ENCODE results near the gene TUBGCP3. TPM values are rescaled to one million over a fixed set of nuclear protein-coding genes. Genes with fewer than 3 reads are reported as not detected.
"Not testable (repeated sequence)": the region's sequence is repeated elsewhere in the genome, so short reads cannot be mapped to it uniquely, and the experiment has no call there.

TUBGCP3 gene
- polyA plus RNA-seq, 3 donors = 10.0 to 14.3 (median 13.0) TPM

GRCh38 chr13:112558696-112559418, 29.1 kb downstream of the TUBGCP3 start:
- 76 to 84% (median 76%) methylated on average over 10 of the region's 10 CpGs for WGBS, 3 donors

GRCh38 chr13:112556600-112556999, 31.4 kb downstream of the TUBGCP3 start:
- no peak overlapping the region for H3K27ac ChIP-seq (ENCODE audit: low read depth, low read length)
- 90 to 95% (median 92%) methylated on average over 5 of the region's 5 CpGs for WGBS, 3 donors

More at GRCh38 chr13:112558696-112559418, 29.1 kb downstream of the TUBGCP3 start:
- H3K27ac ChIP-seq (ENCODE audit: low read depth, low read length) = no peak overlapping the region

GRCh38 chr13:112554214-112554850, 33.6 kb downstream of the TUBGCP3 start:
- no peak overlapping the region for H3K27ac ChIP-seq (ENCODE audit: low read depth, low read length)
- 94 to 96% (median 94%) methylated on average over 7 of the region's 7 CpGs for WGBS, 3 donors

GRCh38 chr13:112548975-112549374, 39.0 kb downstream of the TUBGCP3 start:
- WGBS, 3 donors = 95 to 99% (median 98%) methylated on average over 4 of the region's 5 CpGs
- H3K27ac ChIP-seq (ENCODE audit: low read depth, low read length) = not testable (repeated sequence)

GRCh38 chr13:112545856-112546255, 42.1 kb downstream of the TUBGCP3 start:
- 75 to 93% (median 90%) methylated on average over 3 of the region's 3 CpGs for WGBS, 3 donors
- no peak overlapping the region for H3K27ac ChIP-seq (ENCODE audit: low read depth, low read length)

GRCh38 chr13:112532837-112533745, 54.9 kb downstream of the TUBGCP3 start:
- no peak overlapping the region for H3K27ac ChIP-seq (ENCODE audit: low read depth, low read length)
- whole genome bisulfite sequencing, 3 donors = 62 to 82% (median 76%) methylated on average over 13 of the region's 13 CpGs

GRCh38 chr13:112531263-112531794, 56.6 kb downstream of the TUBGCP3 start:
- no peak overlapping the region for H3K27ac ChIP-seq (ENCODE audit: low read depth, low read length)
- WGBS, 3 donors = 87 to 93% (median 88%) methylated on average over 12 of the region's 12 CpGs

- 54 to 70% (median 64%) methylated on average over 2 of the region's 2 CpGs for WGBS, 3 donors
Measured at GRCh38 chr13:112530861-112531260, 57.1 kb downstream of the TUBGCP3 start.

GRCh38 chr13:112529216-112529615, 58.7 kb downstream of the TUBGCP3 start:
- 85 to 92% (median 89%) methylated on average over 8 of the region's 8 CpGs for WGBS, 3 donors

More at GRCh38 chr13:112530861-112531260, 57.1 kb downstream of the TUBGCP3 start:
- H3K27ac ChIP-seq (ENCODE audit: low read depth, low read length) = no peak overlapping the region

GRCh38 chr13:112526146-112526853, 61.7 kb downstream of the TUBGCP3 start:
- no peak overlapping the region for H3K27ac ChIP-seq (ENCODE audit: low read depth, low read length)
- 98% methylated on average over 9 of the region's 9 CpGs for whole genome bisulfite sequencing, 3 donors

More at GRCh38 chr13:112529216-112529615, 58.7 kb downstream of the TUBGCP3 start:
- H3K27ac ChIP-seq (ENCODE audit: low read depth, low read length) = no peak overlapping the region

GRCh38 chr13:112525356-112525945, 62.5 kb downstream of the TUBGCP3 start:
- no peak overlapping the region for H3K27ac ChIP-seq (ENCODE audit: low read depth, low read length)
- 89 to 96% (median 92%) methylated on average over 7 of the region's 7 CpGs for WGBS, 3 donors

- 90 to 97% (median 90%) methylated on average over 5 of the region's 5 CpGs for WGBS, 3 donors
- no peak overlapping the region for H3K27ac ChIP-seq (ENCODE audit: low read depth, low read length)
Measured at GRCh38 chr13:112522578-112522977, 65.4 kb downstream of the TUBGCP3 start.

- no peak overlapping the region for H3K27ac ChIP-seq (ENCODE audit: low read depth, low read length)
- 90 to 94% (median 90%) methylated on average over 3 of the region's 3 CpGs for WGBS, 3 donors
Measured at GRCh38 chr13:112521073-112521685, 66.8 kb downstream of the TUBGCP3 start.

- 96 to 97% (median 96%) methylated on average over 20 of the region's 20 CpGs for WGBS, 3 donors
- H3K27ac ChIP-seq (ENCODE audit: low read depth, low read length) = no peak overlapping the region
Measured at GRCh38 chr13:112519517-112520060, 68.4 kb downstream of the TUBGCP3 start.

- no peak overlapping the region for H3K27ac ChIP-seq (ENCODE audit: low read depth, low read length)
- 94 to 96% (median 95%) methylated on average over 13 of the region's 13 CpGs for WGBS, 3 donors
Measured at GRCh38 chr13:112516218-112516617, 71.7 kb downstream of the TUBGCP3 start.

GRCh38 chr13:112513761-112514160, 74.2 kb downstream of the TUBGCP3 start:
- H3K27ac ChIP-seq (ENCODE audit: low read depth, low read length) = no peak overlapping the region
- WGBS, 3 donors = 69 to 81% (median 77%) methylated on average over 6 of the region's 6 CpGs
